ENCODE results near the gene CES5A.
"Not testable (repeated sequence)": the region's sequence is repeated elsewhere in the genome, so short reads cannot be mapped to it uniquely, and the experiment has no call there.

CES5A gene

DNA sequence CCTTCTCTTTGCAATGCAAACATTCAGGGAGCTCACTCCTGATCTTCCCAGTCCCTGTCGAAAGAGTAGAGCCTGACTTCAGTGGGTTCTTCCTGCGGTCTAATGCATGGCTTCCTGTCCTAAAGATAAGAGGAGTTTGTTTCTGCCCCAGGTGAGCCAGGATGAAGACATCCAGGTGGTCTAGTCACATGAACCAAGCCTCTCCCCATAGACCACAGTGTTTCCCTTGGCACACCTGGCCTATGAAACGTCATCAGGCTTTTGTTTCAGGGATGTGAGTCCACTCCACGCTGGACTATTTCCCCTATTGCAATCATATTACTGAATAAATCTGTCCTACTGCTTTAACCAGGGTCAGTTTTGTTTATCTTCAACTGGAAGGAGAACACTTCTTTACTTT lies 63.4 kb downstream of the CES5A start:
- no peak overlapping the region for H3K4me3 ChIP-seq (ENCODE audit: control insufficient read depth in 1 of 7, extremely low read depth in 1 of 7, insufficient read depth in 4 of 7, low read depth in 2 of 7, low read length in 6 of 7)
- CTCF ChIA-PET: no interaction called here
- peaks cover 0 to 46% (median 11%) of the 10 kb centered on the region in 5 experiments for H3K27me3 ChIP-seq (replicated peaks in 2 of 5; ENCODE audit: control insufficient read depth in 4 of 5, insufficient read depth in 5 of 5, low read length in 4 of 5)
- no peaks in the 10 kb centered on the region for H3K9me3 ChIP-seq (ENCODE audit: control extremely low read depth in 1 of 5, control insufficient read depth in 4 of 5, insufficient read depth in 2 of 5, low read depth in 1 of 5, low read length in 4 of 5)
- DNase-seq: no peak
- no peaks in the 10 kb centered on the region for H3K4me1 ChIP-seq (ENCODE audit: control extremely low read depth in 1 of 4, control insufficient read depth in 4 of 4, insufficient read depth in 4 of 4, low read length in 3 of 4)
- H3K27ac ChIP-seq (ENCODE audit: insufficient read depth in 1 of 2, low read depth in 1 of 2, low read length in 2 of 2, poor library complexity in 1 of 2, severe bottlenecking in 2 of 2): no peak overlapping the region
- WGBS (ENCODE audit: insufficient coverage): 82% methylated on average over 3 of the region's 4 CpGs
- POLR2A ChIA-PET: no interaction called here
- no peaks in the 10 kb centered on the region for H3K36me3 ChIP-seq (ENCODE audit: control insufficient read depth in 4 of 4, insufficient read depth in 4 of 4, low read length in 3 of 4)

- Histone ChIP-seq H3K27me3 (replicated peaks in 2 of 5; ENCODE audit: control insufficient read depth in 4 of 5, insufficient read depth in 5 of 5, low read length in 4 of 5) (peaks cover 0 to 34% (median 11%) of the 10 kb centered on the region in 5 experiments), H3K4me3 (ENCODE audit: control insufficient read depth in 1 of 7, extremely low read depth in 1 of 7, insufficient read depth in 4 of 7, low read depth in 2 of 7, low read length in 6 of 7) (no peak overlapping the region), H3K27ac (ENCODE audit: insufficient read depth in 1 of 2, low read depth in 1 of 2, low read length in 2 of 2, poor library complexity in 1 of 2, severe bottlenecking in 2 of 2) (no peak overlapping the region), H3K9me3 (ENCODE audit: control extremely low read depth in 1 of 5, control insufficient read depth in 4 of 5, insufficient read depth in 2 of 5, low read depth in 1 of 5, low read length in 4 of 5) (no peaks in the 10 kb centered on the region), H3K4me1 (ENCODE audit: control extremely low read depth in 1 of 4, control insufficient read depth in 4 of 4, insufficient read depth in 4 of 4, low read length in 3 of 4) (no peaks in the 10 kb centered on the region), H3K36me3 (ENCODE audit: control insufficient read depth in 4 of 4, insufficient read depth in 4 of 4, low read length in 3 of 4) (no peaks in the 10 kb centered on the region)
- ChIA-PET CTCF (no interaction called here), POLR2A (no interaction called here)
- DNase-seq: no peak
- WGBS (ENCODE audit: insufficient coverage): 91% methylated on average over 8 of the region's 8 CpGs
Observed at GRCh38 chr16:55810451-55810961, 64.7 kb downstream of the CES5A start.

DNA sequence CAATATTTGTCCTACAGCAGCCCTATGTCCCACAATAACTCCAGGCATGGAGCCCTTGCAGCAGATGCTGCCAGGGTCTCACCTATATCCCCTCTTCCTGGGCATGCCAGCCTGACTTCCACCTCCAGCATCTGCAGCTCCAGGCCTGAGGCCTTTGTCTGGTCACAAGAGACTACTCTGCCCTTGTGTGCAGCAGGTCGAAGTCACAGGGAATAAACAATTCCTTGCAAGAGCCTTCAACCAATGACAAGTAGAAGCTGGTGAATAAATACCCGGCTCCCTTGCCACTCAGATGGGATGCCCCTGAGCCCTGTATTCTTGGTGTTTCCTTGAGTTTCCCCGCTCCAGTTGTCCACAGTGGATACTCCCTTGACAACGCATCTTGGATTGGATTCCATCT lies 65.3 kb downstream of the CES5A start:
- CTCF ChIA-PET: no interaction called here
- H3K27me3 ChIP-seq (replicated peaks in 2 of 5; ENCODE audit: control insufficient read depth in 4 of 5, insufficient read depth in 5 of 5, low read length in 4 of 5): peaks cover 0 to 29% (median 11%) of the 10 kb centered on the region in 5 experiments
- no peaks in the 10 kb centered on the region for H3K36me3 ChIP-seq (ENCODE audit: control insufficient read depth in 4 of 4, insufficient read depth in 4 of 4, low read length in 3 of 4)
- POLR2A ChIA-PET: no interaction called here
- no peak for DNase-seq
- H3K9me3 ChIP-seq (ENCODE audit: control extremely low read depth in 1 of 5, control insufficient read depth in 4 of 5, insufficient read depth in 2 of 5, low read depth in 1 of 5, low read length in 4 of 5): no peaks in the 10 kb centered on the region
- H3K4me3 ChIP-seq (ENCODE audit: control insufficient read depth in 1 of 7, extremely low read depth in 1 of 7, insufficient read depth in 4 of 7, low read depth in 2 of 7, low read length in 6 of 7): no peak overlapping the region
- H3K27ac ChIP-seq (ENCODE audit: insufficient read depth in 1 of 2, low read depth in 1 of 2, low read length in 2 of 2, poor library complexity in 1 of 2, severe bottlenecking in 2 of 2): no peak overlapping the region
- WGBS (ENCODE audit: insufficient coverage): 95% methylated on average over 4 of the region's 4 CpGs
- no peaks in the 10 kb centered on the region for H3K4me1 ChIP-seq (ENCODE audit: control extremely low read depth in 1 of 4, control insufficient read depth in 4 of 4, insufficient read depth in 4 of 4, low read length in 3 of 4)

GRCh38 chr16:55809386-55809785 lies 65.8 kb downstream of the CES5A start:
- POLR2A ChIA-PET: no interaction called here
- Histone ChIP-seq H3K9me3 (ENCODE audit: control extremely low read depth in 1 of 5, control insufficient read depth in 4 of 5, insufficient read depth in 2 of 5, low read depth in 1 of 5, low read length in 4 of 5) (no peaks in the 10 kb centered on the region), H3K27me3 (replicated peaks in 2 of 5; ENCODE audit: control insufficient read depth in 4 of 5, insufficient read depth in 5 of 5, low read length in 4 of 5) (peaks cover 0 to 25% (median 11%) of the 10 kb centered on the region in 5 experiments), H3K27ac (ENCODE audit: insufficient read depth in 1 of 2, low read depth in 1 of 2, low read length in 2 of 2, poor library complexity in 1 of 2, severe bottlenecking in 2 of 2) (no peak overlapping the region), H3K36me3 (ENCODE audit: control insufficient read depth in 4 of 4, insufficient read depth in 4 of 4, low read length in 3 of 4) (no peaks in the 10 kb centered on the region), H3K4me1 (ENCODE audit: control extremely low read depth in 1 of 4, control insufficient read depth in 4 of 4, insufficient read depth in 4 of 4, low read length in 3 of 4) (no peaks in the 10 kb centered on the region), H3K4me3 (ENCODE audit: control insufficient read depth in 1 of 7, extremely low read depth in 1 of 7, insufficient read depth in 4 of 7, low read depth in 2 of 7, low read length in 6 of 7) (no peak overlapping the region)
- no peak for DNase-seq
- CTCF ChIA-PET: no interaction called here
- 67% methylated on average over 5 of the region's 5 CpGs for WGBS (ENCODE audit: insufficient coverage)

DNA sequence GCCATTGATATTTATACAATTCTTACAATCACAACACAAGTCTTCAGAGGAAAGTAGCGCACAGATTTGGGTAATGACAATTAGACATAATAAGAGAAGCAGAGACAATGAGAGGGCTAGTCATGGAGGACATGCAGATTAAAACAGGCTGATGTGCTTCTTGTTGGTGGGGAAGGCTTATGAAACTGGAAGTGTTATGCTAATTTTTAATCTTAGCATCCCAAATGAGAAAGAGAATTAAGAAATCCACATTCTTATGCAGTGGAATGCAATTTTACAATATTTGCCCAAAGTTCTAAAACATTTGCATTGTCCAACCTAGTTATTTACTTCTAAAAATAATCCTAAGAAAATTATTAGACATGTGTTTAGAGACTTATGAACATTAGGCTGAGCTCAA lies 66.9 kb downstream of the CES5A start:
- H3K36me3 ChIP-seq (ENCODE audit: control insufficient read depth in 4 of 4, insufficient read depth in 4 of 4, low read length in 3 of 4); H3K9me3 ChIP-seq (ENCODE audit: control extremely low read depth in 1 of 5, control insufficient read depth in 4 of 5, insufficient read depth in 2 of 5, low read depth in 1 of 5, low read length in 4 of 5); H3K4me1 ChIP-seq (ENCODE audit: control extremely low read depth in 1 of 4, control insufficient read depth in 4 of 4, insufficient read depth in 4 of 4, low read length in 3 of 4); POLR2A ChIA-PET; H3K4me3 ChIP-seq (ENCODE audit: control insufficient read depth in 1 of 7, extremely low read depth in 1 of 7, insufficient read depth in 4 of 7, low read depth in 2 of 7, low read length in 6 of 7); CTCF ChIA-PET; H3K27ac ChIP-seq (ENCODE audit: insufficient read depth in 1 of 2, low read depth in 1 of 2, low read length in 2 of 2, poor library complexity in 1 of 2, severe bottlenecking in 2 of 2); DNase-seq: not testable (repeated sequence)
- WGBS (ENCODE audit: insufficient coverage): no CpG with 5 or more reads among the region's 1 CpG
- H3K27me3 ChIP-seq (replicated peaks in 2 of 5; ENCODE audit: control insufficient read depth in 4 of 5, insufficient read depth in 5 of 5, low read length in 4 of 5): peaks cover 0 to 25% (median 9%) of the 10 kb centered on the region in 5 experiments

DNA sequence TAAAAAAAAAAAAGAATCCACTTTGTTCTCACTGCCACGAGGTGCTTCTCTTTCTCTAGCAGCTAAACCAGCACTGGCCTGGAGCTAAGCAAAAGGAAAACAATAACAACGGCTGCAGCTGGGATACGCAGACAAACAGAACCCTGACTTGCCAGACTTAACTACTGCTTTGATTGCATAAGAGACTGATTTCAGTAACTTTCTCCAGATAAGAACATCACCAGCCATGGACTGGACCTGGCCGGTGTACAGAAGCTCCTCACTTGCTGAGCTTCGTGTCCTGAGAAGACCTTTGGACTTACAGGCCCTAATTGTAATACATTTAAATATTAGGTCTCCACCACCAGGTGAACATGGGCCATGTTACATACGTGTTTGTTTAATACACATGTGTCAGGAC lies 70.1 kb downstream of the CES5A start:
- DNase-seq; H3K4me3 ChIP-seq (ENCODE audit: control insufficient read depth in 1 of 7, extremely low read depth in 1 of 7, insufficient read depth in 4 of 7, low read depth in 2 of 7, low read length in 6 of 7); POLR2A ChIA-PET; CTCF ChIA-PET; H3K4me1 ChIP-seq (ENCODE audit: control extremely low read depth in 1 of 4, control insufficient read depth in 4 of 4, insufficient read depth in 4 of 4, low read length in 3 of 4); H3K9me3 ChIP-seq (ENCODE audit: control extremely low read depth in 1 of 5, control insufficient read depth in 4 of 5, insufficient read depth in 2 of 5, low read depth in 1 of 5, low read length in 4 of 5); H3K27ac ChIP-seq (ENCODE audit: insufficient read depth in 1 of 2, low read depth in 1 of 2, low read length in 2 of 2, poor library complexity in 1 of 2, severe bottlenecking in 2 of 2); H3K36me3 ChIP-seq (ENCODE audit: control insufficient read depth in 4 of 4, insufficient read depth in 4 of 4, low read length in 3 of 4): not testable (repeated sequence)
- peaks cover 0 to 11% (median 2%) of the 10 kb centered on the region in 5 experiments for H3K27me3 ChIP-seq (replicated peaks in 2 of 5; ENCODE audit: control insufficient read depth in 4 of 5, insufficient read depth in 5 of 5, low read length in 4 of 5)
- no CpG with 5 or more reads among the region's 6 CpGs for WGBS (ENCODE audit: insufficient coverage)

DNA sequence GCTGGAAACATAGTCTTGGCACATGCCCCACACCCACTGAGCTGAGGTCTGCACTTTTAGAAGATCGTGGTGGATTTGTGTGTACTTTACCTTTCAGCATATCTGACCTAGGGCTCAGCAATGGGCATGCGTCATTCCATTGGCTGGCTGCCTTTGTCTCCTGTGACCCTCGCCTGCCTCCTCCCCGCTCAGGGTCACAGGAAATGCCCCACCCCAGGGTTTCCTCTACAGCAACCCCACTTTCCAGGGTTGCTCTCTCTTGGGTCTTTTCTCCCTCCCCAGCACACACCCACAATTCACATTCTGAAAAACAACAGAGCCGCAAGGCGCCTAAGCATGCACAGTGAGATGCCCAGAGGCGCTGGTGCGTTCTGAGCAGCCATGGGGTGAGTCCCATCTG lies 71.5 kb downstream of the CES5A start:
- H3K27ac ChIP-seq (ENCODE audit: insufficient read depth in 1 of 2, low read depth in 1 of 2, low read length in 2 of 2, poor library complexity in 1 of 2, severe bottlenecking in 2 of 2); H3K9me3 ChIP-seq (ENCODE audit: control extremely low read depth in 1 of 5, control insufficient read depth in 4 of 5, insufficient read depth in 2 of 5, low read depth in 1 of 5, low read length in 4 of 5); CTCF ChIA-PET; H3K4me3 ChIP-seq (ENCODE audit: control insufficient read depth in 1 of 7, extremely low read depth in 1 of 7, insufficient read depth in 4 of 7, low read depth in 2 of 7, low read length in 6 of 7); POLR2A ChIA-PET; DNase-seq; H3K27me3 ChIP-seq (replicated peaks in 2 of 5; ENCODE audit: control insufficient read depth in 4 of 5, insufficient read depth in 5 of 5, low read length in 4 of 5); H3K36me3 ChIP-seq (ENCODE audit: control insufficient read depth in 4 of 4, insufficient read depth in 4 of 4, low read length in 3 of 4); H3K4me1 ChIP-seq (ENCODE audit: control extremely low read depth in 1 of 4, control insufficient read depth in 4 of 4, insufficient read depth in 4 of 4, low read length in 3 of 4): not testable (repeated sequence)
- WGBS (ENCODE audit: insufficient coverage): no CpG with 5 or more reads among the region's 8 CpGs
